Ramos (cell line): ENCODE measurements around the gene HIVEP2.
"Not testable (repeated sequence)": the region's sequence is repeated elsewhere in the genome, so short reads cannot be mapped to it uniquely, and the experiment has no call there.

ENCODE experiments used
- in situ Hi-C: fragments of 300-500 bp; cut with MboI; formaldehyde crosslinking; loops from one replicate; pipeline ENCODE4 v1.14.3; 2022; ENCODE audit warnings: low sequenced_read_pairs; ENCODE audit not compliant: unreplicated experiment

The HIVEP2 gene

DNA sequence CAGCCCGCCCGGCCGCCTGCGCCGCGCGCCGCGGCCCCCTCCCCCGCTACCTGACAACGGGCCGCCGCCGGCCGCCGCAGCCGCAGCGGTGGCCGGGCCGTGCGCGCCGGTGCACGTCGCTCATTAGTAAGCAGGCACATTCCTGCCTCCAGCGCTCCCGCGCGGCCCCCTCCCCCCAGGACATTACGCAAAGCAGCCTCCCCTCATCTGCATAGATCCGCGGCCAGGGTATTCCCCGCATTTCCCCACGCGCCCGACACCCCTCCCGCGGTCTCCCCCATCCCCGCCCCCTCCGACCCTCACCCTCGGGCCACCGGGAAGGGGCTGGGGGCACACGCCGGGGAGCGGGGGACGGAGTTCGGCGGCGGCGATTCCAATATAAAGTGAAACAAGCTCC, at the start of gene HIVEP2:
HIVEP2 (minus strand) TSS at position 128 of the 397 bp plus-strand sequence. CDS start 170,438 bp downstream, outside the sequence.
- in situ Hi-C loops: loop anchor here (10.0 kb wide), 1 partner anchor 90 kb away; no protein-coding TSS in a partner anchor

- in situ Hi-C loops: no loop called here
These were observed 49.0 kb upstream of the HIVEP2 start for GRCh38 chr6:142993977-142994376.

DNA sequence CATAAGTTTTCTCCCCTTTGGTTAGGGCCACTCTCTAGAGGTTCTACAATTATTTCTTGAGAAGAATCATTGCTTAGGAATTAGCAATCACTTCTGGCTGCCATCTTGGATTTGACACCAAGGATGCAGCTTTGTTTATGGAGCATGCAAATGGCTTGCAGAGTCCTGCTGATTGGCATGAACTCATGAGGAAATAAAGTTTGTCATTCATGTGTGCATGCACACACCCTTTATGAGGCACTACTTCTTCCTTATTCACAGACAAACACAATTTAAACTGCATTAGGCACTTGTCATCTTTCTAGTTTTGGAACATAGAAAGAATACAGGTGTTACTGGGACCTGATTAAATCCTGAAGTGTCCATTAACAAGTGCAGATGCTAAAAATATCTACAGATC, 42.5 kb upstream of the HIVEP2 start:
- in situ Hi-C loops: no loop called here

DNA sequence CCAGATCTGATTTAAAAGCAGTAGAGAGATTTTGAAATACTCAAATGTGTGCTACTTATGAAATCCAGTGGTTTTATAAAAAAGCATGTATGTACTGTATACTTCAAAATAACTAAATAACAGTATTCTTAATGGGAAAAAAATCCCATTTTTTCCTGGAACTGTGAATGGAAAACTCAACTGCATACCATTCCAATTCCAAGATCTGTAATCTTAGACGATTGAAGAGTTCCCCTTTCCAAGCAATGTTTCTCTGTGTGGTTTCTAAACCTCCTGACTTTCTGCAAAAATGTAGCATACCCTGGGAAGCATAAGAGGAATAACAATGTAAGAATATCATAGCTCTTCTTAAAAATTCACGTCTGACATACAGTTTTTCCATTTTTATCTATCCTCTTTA, 40.3 kb upstream of the HIVEP2 start:
- in situ Hi-C loops: no loop called here

- in situ Hi-C loops: no loop called here
These were observed 39.4 kb upstream of the HIVEP2 start for GRCh38 chr6:142984386-142984785.

DNA sequence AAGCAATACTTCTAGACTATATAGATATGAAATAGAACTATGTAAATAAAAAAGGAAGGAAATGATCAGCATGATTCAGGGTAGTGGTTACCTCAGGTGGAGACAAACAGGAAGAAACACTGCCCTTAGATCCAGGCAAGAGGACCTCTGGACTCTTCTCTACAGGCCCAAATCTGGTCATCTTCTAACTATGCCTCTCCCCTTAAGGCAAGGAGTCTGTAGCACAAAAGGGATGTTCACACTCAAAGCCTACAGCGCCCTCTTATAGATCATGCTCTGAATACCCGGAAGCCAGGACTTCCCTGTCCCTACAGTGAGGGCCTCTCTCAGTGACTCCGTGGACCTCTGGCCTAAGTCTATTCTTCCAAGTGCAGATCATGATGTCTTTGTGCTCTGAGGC, 30.4 kb upstream of the HIVEP2 start:
- in situ Hi-C loops: no loop called here

DNA sequence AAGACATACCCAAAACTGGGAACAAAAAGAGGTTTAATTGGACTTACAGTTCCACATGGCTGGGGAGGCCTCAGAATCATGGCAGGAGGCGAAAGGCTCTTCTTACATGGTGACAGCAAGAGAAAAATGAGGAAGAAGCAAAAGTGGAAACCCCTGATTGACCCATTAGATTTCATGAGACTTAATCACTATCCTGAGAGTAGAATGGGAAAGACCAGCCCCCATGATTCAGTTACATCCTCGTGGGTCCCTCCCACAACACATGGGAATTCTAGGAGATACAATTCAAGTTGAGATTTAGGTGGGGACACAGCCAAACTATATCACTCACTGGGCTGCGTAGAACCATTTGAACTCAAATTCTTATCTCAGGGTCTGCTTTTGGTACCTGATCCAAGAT, 26.0 kb upstream of the HIVEP2 start:
- in situ Hi-C loops: not testable (repeated sequence)

GRCh38 chr6:142968601-142969000, 23.6 kb upstream of the HIVEP2 start:
- in situ Hi-C loops: no loop called here

DNA sequence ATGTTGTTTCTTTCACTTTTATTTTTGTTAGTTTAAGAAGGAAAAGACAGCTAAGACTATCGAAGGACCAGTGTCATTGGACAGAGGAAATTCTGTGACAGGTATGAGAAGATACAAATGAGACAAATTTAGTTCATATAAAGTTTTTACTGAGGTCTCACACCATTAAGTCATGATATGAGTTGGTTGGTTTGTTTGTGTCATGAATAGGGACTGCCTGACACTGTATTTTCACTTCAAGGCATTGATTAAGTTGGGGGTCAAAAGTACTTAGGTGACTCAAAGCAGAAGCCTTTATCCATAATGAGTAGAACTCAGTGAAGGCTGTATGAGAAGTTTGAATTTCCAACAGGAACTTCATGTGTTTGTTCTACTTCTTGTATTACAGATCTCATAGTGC, 21.3 kb upstream of the HIVEP2 start:
- in situ Hi-C loops: no loop called here

DNA sequence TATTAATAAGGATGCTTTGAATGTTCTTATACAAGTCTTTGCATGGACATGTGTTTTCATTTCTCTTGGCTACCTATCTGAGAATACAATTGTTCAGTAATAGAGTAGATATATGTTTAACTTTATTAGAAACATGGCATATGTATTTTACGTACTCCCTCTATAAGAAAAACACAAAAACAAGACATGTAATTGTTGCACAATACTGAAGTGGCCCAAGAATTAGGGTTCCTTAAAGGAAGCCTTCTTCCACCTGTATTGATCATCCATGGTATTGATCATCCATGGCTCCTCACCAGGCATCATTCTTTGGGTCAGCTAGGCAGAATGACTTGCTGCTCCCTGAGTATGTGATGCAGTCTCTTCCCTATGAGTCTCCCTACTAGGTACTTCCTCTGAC, 20.2 kb upstream of the HIVEP2 start:
- in situ Hi-C loops: no loop called here

GRCh38 chr6:142960098-142960497, 15.1 kb upstream of the HIVEP2 start:
- in situ Hi-C loops: no loop called here

DNA sequence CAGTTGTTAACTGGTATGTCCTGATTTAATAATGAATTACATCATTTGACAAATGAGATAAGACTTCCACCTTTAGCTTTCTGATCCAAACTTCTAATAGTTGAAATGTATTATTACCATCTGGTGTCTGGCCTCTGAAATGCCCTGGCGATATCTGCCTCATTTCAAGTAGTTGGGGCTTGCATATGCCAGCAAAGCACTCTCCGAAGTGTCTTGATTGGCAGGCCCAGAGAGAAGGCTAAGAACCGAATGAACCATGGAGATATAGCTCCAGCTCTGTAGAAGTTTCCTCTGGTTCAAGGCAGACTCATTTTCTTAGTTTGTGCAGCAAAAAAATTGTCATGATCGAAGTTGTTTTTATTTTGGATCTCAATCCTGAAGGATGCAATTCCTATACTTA, 13.4 kb upstream of the HIVEP2 start:
- in situ Hi-C loops: no loop called here

DNA sequence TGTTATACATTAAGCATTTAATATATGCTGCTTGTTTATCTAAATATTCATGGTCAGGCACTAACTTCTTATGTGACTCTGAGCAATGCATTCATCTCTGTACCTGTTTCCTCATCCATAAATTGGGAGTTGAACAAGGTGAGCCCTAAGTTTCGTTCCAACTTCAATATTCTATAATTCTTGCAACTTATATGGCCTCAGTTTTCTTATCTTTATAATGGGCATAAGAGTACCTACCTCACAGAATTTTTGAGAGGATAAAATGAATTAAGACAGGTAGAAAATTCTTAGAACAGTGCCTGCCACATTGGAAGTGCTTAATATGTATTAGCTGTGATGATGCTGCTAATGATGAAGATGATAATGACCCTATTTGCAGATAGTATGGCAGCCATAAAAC, 11.8 kb upstream of the HIVEP2 start:
- in situ Hi-C loops: no loop called here

- in situ Hi-C loops: no loop called here
These were observed 9.9 kb upstream of the HIVEP2 start for GRCh38 chr6:142954844-142955243.

- in situ Hi-C loops: no loop called here
These were observed 8.6 kb upstream of the HIVEP2 start for GRCh38 chr6:142953373-142954273.

DNA sequence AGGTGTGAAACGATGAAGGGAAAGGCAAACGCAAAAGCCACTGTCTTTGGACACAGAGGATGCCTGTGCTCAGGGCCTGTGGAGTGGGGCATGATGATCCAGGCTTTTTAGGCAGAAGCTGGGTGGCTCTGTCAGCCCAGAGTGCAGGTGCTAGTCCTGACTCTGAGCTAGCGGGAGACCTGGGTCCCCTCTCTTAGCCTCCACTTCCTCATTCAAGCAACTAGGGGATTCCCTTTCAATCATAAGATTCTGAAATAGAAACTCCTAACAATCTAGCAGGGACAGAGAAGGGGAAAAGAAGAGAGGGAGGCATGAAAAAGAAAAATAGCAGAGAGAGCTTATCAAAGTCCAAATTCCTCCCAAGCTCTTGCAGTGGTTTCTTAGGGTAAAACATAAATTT, 7.6 kb upstream of the HIVEP2 start:
- in situ Hi-C loops: no loop called here

DNA sequence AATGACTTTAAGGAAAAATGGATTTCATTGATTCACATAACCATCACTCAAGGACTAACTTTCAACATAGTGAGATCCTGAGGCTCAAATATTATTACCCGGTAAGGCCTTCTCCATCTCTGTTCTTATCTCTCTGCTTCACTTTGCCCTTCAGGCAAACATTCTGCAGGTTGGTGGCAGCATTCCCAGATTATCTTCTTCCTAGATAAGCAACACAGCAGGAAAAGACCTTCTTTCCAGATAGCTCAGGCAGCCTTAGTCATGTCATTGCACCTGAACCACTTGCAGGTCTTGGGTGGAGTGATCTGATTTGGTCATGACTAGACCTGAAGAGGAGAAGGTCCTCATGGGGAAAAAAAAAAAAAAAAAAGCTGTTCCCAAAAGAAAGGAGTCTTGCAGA, 5.3 kb upstream of the HIVEP2 start:
- in situ Hi-C loops: no loop called here

DNA sequence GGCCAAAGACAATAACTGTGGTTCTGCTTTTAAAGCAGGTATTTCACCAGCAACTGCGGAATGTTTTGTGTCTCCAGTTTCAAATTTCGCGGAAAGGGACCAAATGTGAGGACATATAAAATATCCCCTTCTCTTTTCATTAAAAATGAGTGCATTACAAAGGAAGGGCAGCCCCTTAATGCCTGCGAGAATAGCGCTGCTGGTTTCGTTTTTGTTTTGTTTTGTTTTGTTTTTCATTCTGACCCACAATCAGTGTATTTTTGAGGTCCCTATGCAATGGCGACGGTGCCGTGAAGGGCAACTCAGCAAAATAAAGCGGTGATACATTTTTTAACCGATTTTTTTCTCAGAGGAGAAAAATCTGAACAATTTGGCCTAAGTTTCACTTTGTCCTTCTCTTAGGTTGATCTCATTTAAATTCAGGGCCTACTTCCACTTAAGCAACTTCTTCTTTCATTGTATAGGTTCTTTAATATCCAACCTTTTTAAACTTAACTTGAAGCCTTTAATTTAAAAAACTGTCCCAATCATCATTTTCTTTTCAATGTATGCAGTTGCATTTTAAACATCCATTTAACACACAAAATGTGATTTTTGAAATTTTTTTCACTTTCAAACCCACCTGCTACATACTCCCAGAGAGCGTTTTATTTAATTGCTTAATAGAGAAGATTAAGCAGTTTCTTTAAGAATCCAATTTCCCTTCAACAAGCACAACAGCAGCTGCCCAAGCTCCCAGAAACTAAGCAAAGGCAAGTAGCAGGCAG, 2.9 kb upstream of the HIVEP2 start:
- in situ Hi-C loops: loop anchor here (10.0 kb wide), 1 partner anchor 93 kb away; no protein-coding TSS in a partner anchor

- in situ Hi-C loops: loop anchor here (10.0 kb wide), 1 partner anchor 92 kb away; no protein-coding TSS in a partner anchor
These were observed 2.1 kb upstream of the HIVEP2 start for GRCh38 chr6:142946924-142947713.

GRCh38 chr6:142946181-142946923, 1.4 kb upstream of the HIVEP2 start:
- in situ Hi-C loops: loop anchor here (10.0 kb wide), 1 partner anchor 92 kb away; no protein-coding TSS in a partner anchor
